IMR-90 (cell line): Measurements from ENCODE around the gene P4HA1. TPM values are rescaled to one million over a fixed set of nuclear protein-coding genes. Genes with fewer than 3 reads are reported as not detected.

Experiments used
- ATAC-seq: fragments of 200-7000 bp; cut with Tn5 transposase; 2 replicates; pipeline ENCODE4 v1.9.1; 2020; ENCODE audit warnings: low read depth, mild to moderate bottlenecking, moderate library complexity
- BruUV-seq: library from RNA; stranded (reverse); fragments of 400-500 nt; replicated peaks from 2 replicates; lab custom pipeline; 2021; lab: Mats Ljungman, UMichigan
- CTCF ChIA-PET: fragments of 300-600 bp; formaldehyde crosslinking; extraction: SDS; loops from one replicate; lab custom pipeline; 2021; ENCODE audit warnings: antibody characterized with exemption; lab: Yijun Ruan, JAX
- POLR2A ChIA-PET: fragments of 300-600 bp; sonication (Branson Sonifier 250); formaldehyde crosslinking; loops from one replicate; lab custom pipeline; 2022; ENCODE audit warnings: antibody characterized with exemption; ENCODE audit not compliant: unreplicated experiment; lab: Charles Lee
- DNase-seq: peaks from one replicate; pipeline ENCODE4 v3.0.0; 2013
- H2AFZ ChIP-seq: replicated peaks from 2 replicates; pipeline ENCODE3; 2013; ENCODE audit warnings: low read length, mild to moderate bottlenecking; ENCODE audit not compliant: poor library complexity
- H2AK5ac ChIP-seq: 2 replicates; pipeline ENCODE4 v1.6.1; 2013; ENCODE audit warnings: low read depth, low read length, inconsistent platforms
- H2AK9ac ChIP-seq: replicated peaks from 2 replicates; pipeline ENCODE3; 2013; ENCODE audit warnings: mild to moderate bottlenecking, low read depth, low read length, moderate library complexity; ENCODE audit not compliant: poor library complexity
- H2BK120ac ChIP-seq: 2 replicates; pipeline ENCODE4 v1.6.1; 2013; ENCODE audit warnings: low read depth, low read length, inconsistent platforms
- H2BK15ac ChIP-seq: 3 replicates; pipeline ENCODE4 v1.6.1; 2013; ENCODE audit warnings: low read depth, low read length, inconsistent platforms
- H2BK20ac ChIP-seq: 2 replicates; pipeline ENCODE4 v1.6.1; 2013; ENCODE audit warnings: low read depth, mild to moderate bottlenecking, inconsistent platforms, low read length, moderate library complexity
- H2BK5ac ChIP-seq: 2 replicates; pipeline ENCODE4 v1.6.1; 2013; ENCODE audit warnings: mild to moderate bottlenecking, low read depth, low read length, inconsistent platforms; ENCODE audit not compliant: poor library complexity, severe bottlenecking
- H3K14ac ChIP-seq: replicated peaks from 2 replicates; pipeline ENCODE4 v1.6.1; 2013; ENCODE audit warnings: low read depth, low read length, inconsistent platforms
- H3K18ac ChIP-seq: 2 replicates; pipeline ENCODE4 v1.6.1; 2013; ENCODE audit warnings: low read depth, low read length, control low read depth
- H3K23ac ChIP-seq: 2 replicates; pipeline ENCODE4 v1.6.1; 2013; ENCODE audit warnings: low read depth, low read length, inconsistent platforms
- H3K27ac ChIP-seq: 2 replicates; pipeline ENCODE4 v1.5.1; 2013; ENCODE audit warnings: mild to moderate bottlenecking, control low read depth, low read length; ENCODE audit not compliant: insufficient read depth
- H3K27me3 ChIP-seq: 2 replicates; pipeline ENCODE4 v1.6.1; 2013; ENCODE audit warnings: low read length; ENCODE audit not compliant: control insufficient read depth, insufficient read depth
- H3K36me3 ChIP-seq: 2 replicates; pipeline ENCODE4 v1.6.1; 2013; ENCODE audit warnings: low read length, mixed read lengths; ENCODE audit not compliant: control insufficient read depth, insufficient read depth
- H3K4ac ChIP-seq: 2 replicates; pipeline ENCODE4 v1.6.1; 2013; ENCODE audit warnings: low read depth, low read length, inconsistent platforms
- H3K4me1 ChIP-seq: 2 replicates; pipeline ENCODE4 v1.6.1; 2013; ENCODE audit warnings: low read length, mixed read lengths; ENCODE audit not compliant: control insufficient read depth, insufficient read depth
- H3K4me2 ChIP-seq: 2 replicates; pipeline ENCODE4 v1.6.1; 2013; ENCODE audit warnings: low read depth, mild to moderate bottlenecking, control low read depth, low read length, moderate library complexity
- H3K4me3 ChIP-seq: 2 replicates; pipeline ENCODE4 v1.5.1; 2013; ENCODE audit warnings: low read depth, mild to moderate bottlenecking, control low read depth, low read length, moderate library complexity; ENCODE audit not compliant: insufficient read depth
- H3K56ac ChIP-seq: 2 replicates; pipeline ENCODE4 v1.6.1; 2013; ENCODE audit warnings: low read length, inconsistent platforms; ENCODE audit not compliant: insufficient read depth; ENCODE audit errors: extremely low read depth
- H3K79me1 ChIP-seq, 2 experiments: 2 replicates each; pipeline ENCODE4 v1.6.1; 2013; ENCODE audit warnings: low read length in 2 of 2, inconsistent platforms in 1 of 2, low read depth in 1 of 2
- H3K9ac ChIP-seq: 2 replicates; pipeline ENCODE4 v1.6.1; 2013; ENCODE audit warnings: low read depth, low read length, control low read depth
- H3K9me1 ChIP-seq: 2 replicates; pipeline ENCODE4 v1.6.1; 2013; ENCODE audit warnings: low read length, inconsistent platforms; ENCODE audit not compliant: insufficient read depth
- H3K9me3 ChIP-seq: 2 replicates; pipeline ENCODE4 v1.6.1; 2013; ENCODE audit warnings: low read length; ENCODE audit not compliant: control insufficient read depth, insufficient read depth
- H4K20me1 ChIP-seq: 2 replicates; pipeline ENCODE4 v1.6.1; 2013; ENCODE audit warnings: low read length, inconsistent platforms; ENCODE audit not compliant: insufficient read depth
- H4K5ac ChIP-seq: 2 replicates; pipeline ENCODE4 v1.6.1; 2013; ENCODE audit warnings: mild to moderate bottlenecking, low read depth, low read length, control low read depth
- H4K8ac ChIP-seq, 2 experiments: 2 replicates each; pipeline ENCODE4 v1.6.1; 2013; ENCODE audit warnings: low read depth in 2 of 2, low read length in 2 of 2, control low read depth in 1 of 2, inconsistent platforms in 1 of 2
- H4K91ac ChIP-seq: 2 replicates; pipeline ENCODE4 v1.6.1; 2013; ENCODE audit warnings: low read depth, low read length, inconsistent platforms; ENCODE audit not compliant: insufficient read depth
- ELK1 ChIP-seq: fragments of 150-350 bp; IDR thresholded peaks from 2 replicates; pipeline ENCODE4 v1.6.1; 2016; ENCODE audit warnings: low read depth, mild to moderate bottlenecking, low read length, moderate library complexity, borderline replicate concordance
- MAFK ChIP-seq: IDR thresholded peaks from 2 replicates; pipeline ENCODE4 v1.6.1; 2012; ENCODE audit warnings: low read depth, low read length, improper control_type of control experiment
- WGBS, 2 experiments: methylation state at CpG; one replicate each; pipeline versions ENCODE4 v1.1.5 to v1.1.7; 2013; ENCODE audit warnings: missing lambda C conversion rate in 2 of 2; ENCODE audit not compliant: insufficient read length in 1 of 2; ENCODE audit errors: extremely low coverage in 2 of 2; 5-methylcytosine and 5-hydroxymethylcytosine counted together
- dilution Hi-C: fragments of 300-500 bp; cut with HindIII; formaldehyde crosslinking; loops from one replicate; pipeline ENCODE4 v1.14.3; 2018; ENCODE audit warnings: low sequenced_read_pairs; ENCODE audit not compliant: unreplicated experiment
- in situ Hi-C: fragments of 300-500 bp; cut with MboI; formaldehyde crosslinking; loops from 3 replicates; pipeline ENCODE4 v1.14.3; 2019; ENCODE audit warnings: low sequenced_read_pairs, inconsistent platforms, mixed read lengths
- intact Hi-C: fragments of 100-400 bp; cut with micrococcal nuclease; formaldehyde crosslinking; loops from 2 replicates; pipeline ENCODE4 v1.10.0; 2022
- polyA plus RNA-seq, 3 experiments: library from polyadenylated mRNA; depleted of rRNA; stranded (reverse); fragments of >200 nt; gene quantifications; 2 replicates each; pipeline ENCODE4 v1.2.3, GENCODE V29; 2012; ENCODE audit warnings: low replicate concordance in 1 of 3
- total RNA-seq: library from RNA; depleted of rRNA; stranded (reverse); fragments of >200 nt; gene quantifications from 2 replicates; pipeline ENCODE4 v1.2.3, GENCODE V29; 2012

The P4HA1 gene
- total and polyA plus RNA-seq, 2 of the 4 experiments (the other 2 are of a cell fraction) = 178 to 241 TPM

- Histone ChIP-seq H3K9ac (no peak overlapping the region), H3K14ac (no peak overlapping the region), H3K4me3 (no peak overlapping the region), H2BK5ac (no peak overlapping the region), H3K36me3 (peaks cover 35% of the 10 kb centered on the region), H4K20me1 (no peaks in the 10 kb centered on the region), H3K79me1 (peaks cover 0 to 6% of the 10 kb centered on the region in 2 experiments; a peak in 3 of 4 replicates), H3K4me1 (no peaks in the 10 kb centered on the region), H2BK15ac (no peak overlapping the region), H3K18ac (no peak overlapping the region), H2BK20ac (no peak overlapping the region), H3K23ac (no peak overlapping the region), H3K56ac (no peak overlapping the region), H4K91ac (no peak overlapping the region), H3K4me2 (no peak overlapping the region), H2AK9ac (no peak overlapping the region), H4K5ac (no peak overlapping the region), H3K4ac (no peak overlapping the region), H3K9me1 (0 out of 2 replicates have a peak, but pooled peaks cover 3% of the 10 kb centered on the region), H4K8ac (no peak overlapping the region), H2BK120ac (no peak overlapping the region), H2AFZ (no peak overlapping the region), H3K27me3 (no peaks in the 10 kb centered on the region), H3K27ac (no peak overlapping the region), H3K9me3 (no peaks in the 10 kb centered on the region), H2AK5ac (no peak overlapping the region)
- ChIA-PET POLR2A (no interaction called here), CTCF (no interaction called here)
- no CpG with 5 or more reads among the region's 3 CpGs for WGBS, 2 experiments
- DNase-seq (no peak), ATAC-seq (no peak)
- no TSS peak for BruUV-seq
- dilution Hi-C loops (no loop called here), intact Hi-C loops (loop anchor here (10.0 kb wide), 1 partner anchor 137 kb away; no protein-coding TSS in a partner anchor), in situ Hi-C loops (no loop called here)
- TF ChIP-seq MAFK (peak; percentile 17; the same call in 1 of the 2 replicates), ELK1 (no peak)
These were observed 44.9 kb upstream of the P4HA1 start for GRCh38 chr10:73141603-73142002.
